ENCODE data around the gene MAG. TPM values are rescaled to one million over a fixed set of nuclear protein-coding genes. Genes with fewer than 3 reads are reported as not detected.

MAG gene
- total and polyA plus RNA-seq, 9 of the 15 experiments (the other 6 are each of a cell fraction or from before 2014, with no cell fraction given), result 0.11 to 10.0 (median 1.6) TPM

DNA sequence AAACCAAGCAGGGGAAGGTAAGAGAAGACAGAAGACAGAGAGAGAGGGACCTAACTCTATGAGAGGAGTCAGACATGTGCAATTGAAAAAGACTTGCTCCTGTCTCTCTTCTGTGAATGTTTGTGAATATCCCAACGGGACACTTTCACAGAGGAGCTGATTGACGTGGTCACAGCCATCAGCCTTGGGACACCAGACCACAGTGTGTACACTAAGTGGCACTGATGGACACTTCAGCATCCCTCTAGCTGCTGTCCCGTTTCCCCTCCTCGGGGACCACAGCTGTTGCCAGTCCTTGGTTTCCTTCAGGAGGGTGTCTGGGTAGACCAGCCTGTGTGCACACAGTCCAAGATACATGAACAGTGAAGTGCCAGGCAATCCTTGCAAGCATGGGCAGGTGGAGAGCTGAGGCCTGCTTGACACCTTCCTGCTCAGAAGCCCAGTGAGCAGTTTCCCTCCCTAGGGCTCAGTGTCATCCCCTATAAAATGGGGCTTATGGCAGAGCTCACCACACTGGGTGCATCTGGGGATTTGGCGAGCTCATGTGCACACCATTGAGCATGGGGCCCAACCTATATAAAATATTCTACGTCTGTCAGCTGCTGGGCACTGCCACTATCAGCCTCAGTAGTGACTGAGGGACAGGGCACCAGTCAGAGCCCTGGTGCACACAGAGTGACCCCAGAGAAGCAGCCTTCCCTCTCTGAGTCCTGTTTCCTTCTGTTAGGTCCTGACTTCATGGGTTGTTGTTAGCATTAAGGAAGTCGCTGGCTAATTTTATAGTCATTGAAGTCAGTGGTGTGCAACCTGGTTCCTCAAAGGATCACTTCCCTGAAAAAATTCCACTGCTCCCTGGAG, 27.5 kb upstream of the MAG start:
- BruUV-seq (replicated peaks), result no TSS peak

More for the DNA sequence above, 27.5 kb upstream of the MAG start:
- no peak for ATAC-seq
- H3K36me3 ChIP-seq (ENCODE audit: control insufficient read depth, insufficient read depth, low read length), result peaks cover 78% of the 10 kb centered on the region
- peak; percentile 48 for FAIRE-seq
- POLR2A ChIA-PET, result interaction anchor here (0.5 to 3.7 kb wide), 12 partner anchors 9 to 1066 kb away, joined by 3 to 31 read pairs (median 3); partner anchors contain the start of genes FFAR3, FXYD5 and ZNF146
- H3K4me3 ChIP-seq, result no peak overlapping the region
- H3K4me1 ChIP-seq (replicated peaks in 1 of 2; ENCODE audit: control insufficient read depth in 2 of 2, insufficient read depth in 2 of 2, low read length in 2 of 2), result peaks cover 8 to 38% of the 10 kb centered on the region in 2 experiments; a peak in 4 of 5 replicates
- no peak overlapping the region for H3K9ac ChIP-seq (ENCODE audit: insufficient read depth in 1 of 2, low read depth in 2 of 2, low read length in 2 of 2)
- H3K9me3 ChIP-seq (replicated peaks; ENCODE audit: control insufficient read depth, insufficient read depth, low read depth, low read length), result no peaks in the 10 kb centered on the region
- no peaks in the 10 kb centered on the region for H3K9me1 ChIP-seq (ENCODE audit: control insufficient read depth, insufficient read depth, low read length)
- H4K20me1 ChIP-seq (replicated peaks; ENCODE audit: control insufficient read depth, insufficient read depth, low read length), result no peaks in the 10 kb centered on the region
- H3K27ac ChIP-seq (ENCODE audit: extremely low read depth, low read depth, low read length), result no peak overlapping the region
- TF ChIP-seq PRPF4 (IDR thresholded peaks at IDR 0.05; ENCODE audit: insufficient read depth, low read depth, low read length, poor library complexity, severe bottlenecking) (no peak), POLR2A (conservative IDR thresholded peaks at IDR 0.05) (peak; percentile 27; the same call in 1 of the 2 replicates), POLR2B (IDR thresholded peaks at IDR 0.05; ENCODE audit: low read depth, partially characterized antibody) (peak; percentile 27), OTX1 (CRISPR knock-in tag; IDR thresholded peaks at IDR 0.05) (no peak), POLR2AphosphoS5 (IDR thresholded peaks at IDR 0.05; ENCODE audit: control insufficient read depth, insufficient read depth, low read depth, low read length) (0 out of 2 replicates have a peak, but pooled peaks have one; percentile 31)
- 84% methylated on average over 7 of the region's 7 CpGs for WGBS (ENCODE audit: insufficient coverage, low coverage, missing lambda C conversion rate)
- CTCF ChIA-PET (ENCODE audit: low intra/inter-chr PET ratio), result no interaction called here
- in situ Hi-C loops (cut with MboI), result no loop called here
- intact Hi-C loops (cut with micrococcal nuclease), result loop anchor here (5.0 kb wide), 2 partner anchors 107 to 122 kb away; partner anchors contain the start of gene FXYD7
- no peak for DNase-seq (ENCODE audit: extremely low read depth in 1 of 4, low spot score in 3 of 4)
- H2AFZ ChIP-seq (ENCODE audit: low read depth, low read length), result no peak overlapping the region
- peaks cover 16% of the 10 kb centered on the region for H3K79me2 ChIP-seq (ENCODE audit: control insufficient read depth, insufficient read depth, low read length)
- no peak overlapping the region for H3K4me2 ChIP-seq (ENCODE audit: insufficient read depth, low read length)
- H3K27me3 ChIP-seq (ENCODE audit: control insufficient read depth in 2 of 2, insufficient read depth in 2 of 2, low read length in 2 of 2), result no peaks in the 10 kb centered on the region

Measured in K562 (cell line).